Tongue (tissue), 3 donors: ENCODE data around the gene PNMA6F. TPM values are rescaled to one million over a fixed set of nuclear protein-coding genes. Genes with fewer than 3 reads are reported as not detected.
"Not testable (repeated sequence)": the region's sequence is repeated elsewhere in the genome, so short reads cannot be mapped to it uniquely, and the experiment has no call there.

Experiments used
- DNase-seq: peaks from one replicate; pipeline ENCODE4 v3.0.0-alpha.2; 2015
- small RNA-seq: library from RNA; depleted of rRNA; stranded (forward); fragments of <200 nt; gene quantifications from one replicate; pipeline ENCODE3, GENCODE V24; 2014; ENCODE audit warnings: low replicate concordance
- total RNA-seq: library from RNA; depleted of rRNA; stranded (reverse); fragments of >200 nt; gene quantifications from one replicate; pipeline ENCODE4 v1.2.3, GENCODE V29; 2014

The PNMA6F gene
- total RNA-seq, 1 donor from 2014 or later: not detected

- DNase-seq: no peak
These were observed 18.8 kb downstream of the PNMA6F start for GRCh38 chrX:153302796-153303195.

- DNase-seq: no peak
These were observed 19.8 kb downstream of the PNMA6F start for GRCh38 chrX:153301746-153302145.

- no peak for DNase-seq
These were observed 21.7 kb downstream of the PNMA6F start for GRCh38 chrX:153299855-153300254.

- DNase-seq: no peak
These were observed 24.2 kb downstream of the PNMA6F start for GRCh38 chrX:153297376-153297775.

GRCh38 chrX:153293485-153294071 lies 28.0 kb downstream of the PNMA6F start:
- not testable (repeated sequence) for DNase-seq

GRCh38 chrX:153288807-153289206 lies 32.8 kb downstream of the PNMA6F start:
- DNase-seq: not testable (repeated sequence)

GRCh38 chrX:153285678-153286077 lies 35.9 kb downstream of the PNMA6F start:
- not testable (repeated sequence) for DNase-seq

GRCh38 chrX:153283982-153284381 lies 37.6 kb downstream of the PNMA6F start:
- not testable (repeated sequence) for DNase-seq

- DNase-seq: not testable (repeated sequence)
These were observed 39.8 kb downstream of the PNMA6F start for GRCh38 chrX:153281784-153282183.

- not testable (repeated sequence) for DNase-seq
These were observed 42.3 kb downstream of the PNMA6F start for GRCh38 chrX:153279304-153279703.

GRCh38 chrX:153276049-153276448 lies 45.5 kb downstream of the PNMA6F start:
- not testable (repeated sequence) for DNase-seq

- not testable (repeated sequence) for DNase-seq
These were observed 46.1 kb downstream of the PNMA6F start for GRCh38 chrX:153275418-153275817.

- DNase-seq: not testable (repeated sequence)
These were observed 49.0 kb downstream of the PNMA6F start for GRCh38 chrX:153272584-153272983.

GRCh38 chrX:153272070-153272469 lies 49.5 kb downstream of the PNMA6F start:
- not testable (repeated sequence) for DNase-seq

Small RNA genes lying within 50 kb of the gene (small RNA-seq; reads per million reads assigned to genes)
- gene AC152007.1: not detected

Other genes starting within 250 kb of the PNMA6F start
- gene PNMA6A, start 249.3 kb downstream of the PNMA6F start, total RNA-seq: 2.1 TPM
- not detected for gene MAGEA1, start 142.5 kb downstream of the PNMA6F start, total RNA-seq
- 10.6 TPM for gene ZNF275, start 12.4 kb upstream of the PNMA6F start, total RNA-seq
- gene PNMA6E, start 79.6 kb upstream of the PNMA6F start, total RNA-seq: not detected
- gene ZFP92, start 89.7 kb upstream of the PNMA6F start, total RNA-seq: 1.4 TPM
- gene TREX2, start 124.3 kb upstream of the PNMA6F start, total RNA-seq: 2.2 TPM
- 20.7 TPM for gene HAUS7, start 148.8 kb upstream of the PNMA6F start, total RNA-seq
- gene BGN, start 173.2 kb upstream of the PNMA6F start, total RNA-seq: 62.2 TPM
- gene ATP2B3, start 195.9 kb upstream of the PNMA6F start, total RNA-seq: 0.41 TPM